Measurements from ENCODE around the gene PSMF1. TPM values are rescaled to one million over a fixed set of nuclear protein-coding genes. Genes with fewer than 3 reads are reported as not detected.

PSMF1 gene
- total and polyA plus RNA-seq, 2 donors from 2014 or later: 93.2 to 135 TPM

- DNase-seq (peak in 4 of 5 donors; percentile 44 to 70 (median 60)), FAIRE-seq (no peak)
- Histone ChIP-seq H3K27ac (ENCODE audit: low read depth in 2 of 2, low read length in 2 of 2) (no peak overlapping the region), H3K36me3 (ENCODE audit: control insufficient read depth in 2 of 3, insufficient read depth in 3 of 3, low read length in 3 of 3) (no peaks in the 10 kb centered on the region), H3K9ac (ENCODE audit: low read length in 3 of 3) (no peak overlapping the region), H3K9me3 (ENCODE audit: control insufficient read depth in 2 of 3, insufficient read depth in 1 of 3, low read length in 3 of 3) (no peaks in the 10 kb centered on the region), H3K27me3 (ENCODE audit: control insufficient read depth, insufficient read depth, low read length) (peaks cover 5% of the 10 kb centered on the region), H3K4me3 (ENCODE audit: low read length in 3 of 3) (no peak overlapping the region), H3K4me1 (ENCODE audit: control insufficient read depth in 2 of 3, insufficient read depth in 2 of 3, low read depth in 1 of 3, low read length in 3 of 3) (no peaks in the 10 kb centered on the region)
- intact Hi-C loops (cut with DNase I): no loop called here
- TF ChIP-seq CTCF (IDR thresholded peaks at IDR 0.05; ENCODE audit: borderline replicate concordance, extremely low read depth, insufficient read depth): peak; percentile 41
Measured at GRCh38 chr20:1185790-1186334, 67.5 kb downstream of the PSMF1 start.

DNA sequence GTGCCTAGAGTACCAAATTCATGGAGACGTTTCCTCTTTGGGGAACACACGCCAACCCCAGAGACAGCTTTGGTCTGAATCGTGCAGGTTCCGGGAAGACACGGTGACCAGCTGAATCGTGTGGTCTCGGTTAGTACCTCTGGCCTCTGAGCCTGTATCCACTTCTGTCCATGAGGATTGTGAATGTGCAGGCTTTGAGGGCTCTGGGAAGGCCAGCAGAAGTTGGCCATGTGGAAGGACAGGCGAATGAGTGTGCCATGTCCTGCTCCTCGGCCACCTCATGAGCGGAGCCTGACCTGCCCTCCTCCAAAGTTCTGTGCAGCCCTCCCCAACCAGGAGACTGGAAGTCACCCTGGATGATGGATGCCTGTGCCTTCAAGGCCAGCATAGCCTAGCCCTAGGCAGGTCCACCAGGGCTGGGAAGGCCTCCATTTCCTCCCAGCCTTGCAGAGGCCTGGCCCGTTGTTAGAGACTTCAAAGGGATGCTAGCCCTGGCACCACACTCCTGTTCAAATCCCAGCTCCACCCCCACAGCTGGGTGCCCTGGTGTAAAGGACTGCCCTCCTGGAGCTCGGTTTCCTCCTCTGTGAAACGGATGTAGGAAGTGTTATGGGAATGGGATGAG is 68.1 kb downstream of the PSMF1 start:
- FAIRE-seq (no peak), DNase-seq (no peak)
- peaks cover 5% of the 10 kb centered on the region for H3K27me3 ChIP-seq (ENCODE audit: control insufficient read depth, insufficient read depth, low read length)
- no peaks in the 10 kb centered on the region for H3K36me3 ChIP-seq (ENCODE audit: control insufficient read depth in 2 of 3, insufficient read depth in 3 of 3, low read length in 3 of 3)
- TF ChIP-seq CTCF (IDR thresholded peaks at IDR 0.05; ENCODE audit: borderline replicate concordance, extremely low read depth, insufficient read depth): no peak
- no peak overlapping the region for H3K27ac ChIP-seq (ENCODE audit: low read depth in 2 of 2, low read length in 2 of 2)
- no peak overlapping the region for H3K4me3 ChIP-seq (ENCODE audit: low read length in 3 of 3)
- intact Hi-C loops (cut with DNase I): no loop called here
- H3K9ac ChIP-seq (ENCODE audit: low read length in 3 of 3): no peak overlapping the region
- H3K9me3 ChIP-seq (ENCODE audit: control insufficient read depth in 2 of 3, insufficient read depth in 1 of 3, low read length in 3 of 3): no peaks in the 10 kb centered on the region
- H3K4me1 ChIP-seq (ENCODE audit: control insufficient read depth in 2 of 3, insufficient read depth in 2 of 3, low read depth in 1 of 3, low read length in 3 of 3): no peaks in the 10 kb centered on the region

GRCh38 chr20:1187605-1188171 is 69.3 kb downstream of the PSMF1 start:
- H3K36me3 ChIP-seq (ENCODE audit: control insufficient read depth in 2 of 3, insufficient read depth in 3 of 3, low read length in 3 of 3): no peaks in the 10 kb centered on the region
- no peaks in the 10 kb centered on the region for H3K4me1 ChIP-seq (ENCODE audit: control insufficient read depth in 2 of 3, insufficient read depth in 2 of 3, low read depth in 1 of 3, low read length in 3 of 3)
- no peak overlapping the region for H3K27ac ChIP-seq (ENCODE audit: low read depth in 2 of 2, low read length in 2 of 2)
- H3K9me3 ChIP-seq (ENCODE audit: control insufficient read depth in 2 of 3, insufficient read depth in 1 of 3, low read length in 3 of 3): no peaks in the 10 kb centered on the region
- no peak for DNase-seq
- H3K4me3 ChIP-seq (ENCODE audit: low read length in 3 of 3): no peak overlapping the region
- TF ChIP-seq CTCF (IDR thresholded peaks at IDR 0.05; ENCODE audit: borderline replicate concordance, extremely low read depth, insufficient read depth): no peak
- FAIRE-seq: no peak
- intact Hi-C loops (cut with DNase I): no loop called here
- H3K9ac ChIP-seq (ENCODE audit: low read length in 3 of 3): no peak overlapping the region
- H3K27me3 ChIP-seq (ENCODE audit: control insufficient read depth, insufficient read depth, low read length): peaks cover 5% of the 10 kb centered on the region

Measured in kidney (tissue), 14 donors.